Fibroblast of skin of right biceps (primary cell): ENCODE measurements around the gene BRD7.
A peak's percentile ranks its signal among the peaks of the same experiment; 100 is the strongest.

ENCODE experiments used
- DNase-seq: peaks from one replicate; pipeline ENCODE4 v3.0.0-alpha.2; 2013

Gene BRD7

DNA sequence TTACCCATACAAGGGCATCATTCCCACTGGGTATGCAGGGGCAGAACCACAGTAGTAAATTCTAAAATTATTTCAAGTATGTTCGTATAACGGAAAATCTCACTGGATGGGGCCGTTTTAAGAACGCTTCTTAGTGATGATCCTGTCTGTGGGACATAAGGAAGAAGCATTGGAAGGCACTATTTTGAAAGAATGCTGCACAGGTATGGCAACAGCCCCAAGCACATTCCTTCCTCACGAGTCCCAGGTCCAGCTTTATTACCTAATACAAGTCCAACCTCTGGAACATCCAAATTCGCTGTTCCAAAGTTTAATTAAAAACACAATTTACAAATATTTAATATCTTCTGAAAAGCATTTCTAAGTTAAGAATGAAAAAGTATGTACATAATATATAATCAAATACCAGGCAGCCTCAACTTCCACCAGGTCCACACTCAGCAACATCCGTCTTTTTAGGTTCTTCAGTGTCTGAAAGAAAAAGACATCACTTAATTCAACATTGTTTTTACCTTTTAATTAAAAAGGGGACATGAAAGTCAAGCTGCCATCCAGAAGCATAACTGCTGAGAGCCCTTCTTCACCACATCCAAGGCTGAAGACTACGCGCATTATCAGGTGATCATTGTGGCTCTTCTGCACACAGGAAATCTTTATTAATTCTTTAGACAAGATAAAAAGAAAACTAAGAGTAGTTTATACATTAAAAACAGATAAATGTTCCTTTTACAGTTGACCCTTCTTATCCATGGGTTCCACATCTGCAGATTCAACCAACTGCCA, 49.8 kb downstream of the BRD7 start:
- DNase-seq, result no peak

DNA sequence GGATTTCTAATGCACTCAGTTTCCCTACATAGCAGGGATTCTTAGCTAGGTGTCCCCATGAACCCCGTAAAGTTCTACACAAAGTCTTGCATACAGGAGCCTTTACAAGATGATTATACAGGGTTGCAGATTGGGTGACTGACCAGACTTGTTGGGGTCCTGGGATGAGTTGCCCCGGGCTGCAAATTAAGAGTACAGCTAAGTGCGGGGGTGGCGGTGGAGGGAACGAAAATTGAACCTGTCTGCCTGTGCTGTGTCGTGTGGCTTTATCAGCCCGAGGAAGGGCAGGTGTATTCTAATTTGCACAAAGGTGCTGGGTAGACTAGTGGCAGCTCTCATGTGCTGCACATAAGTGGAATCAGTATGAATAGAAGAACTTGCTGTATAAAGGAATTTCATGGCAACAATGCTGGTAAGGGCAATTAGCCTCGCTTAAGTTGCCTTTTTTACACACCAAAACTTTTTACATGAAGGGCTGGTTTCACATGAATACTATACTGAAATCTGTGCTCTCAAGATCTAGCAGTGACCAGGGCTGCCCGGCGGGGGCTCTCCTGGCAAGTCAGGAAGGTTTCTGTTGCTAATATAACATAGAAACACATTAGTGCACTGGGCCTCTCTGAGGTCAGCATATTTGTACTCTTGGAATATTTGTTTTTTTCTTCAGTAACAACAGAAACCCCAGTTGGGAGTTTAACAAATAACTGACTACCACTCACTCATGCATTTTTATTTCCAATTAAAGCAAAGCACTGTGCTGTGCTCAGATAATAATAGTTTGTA, 51.7 kb downstream of the BRD7 start:
- DNase-seq, result no peak

DNA sequence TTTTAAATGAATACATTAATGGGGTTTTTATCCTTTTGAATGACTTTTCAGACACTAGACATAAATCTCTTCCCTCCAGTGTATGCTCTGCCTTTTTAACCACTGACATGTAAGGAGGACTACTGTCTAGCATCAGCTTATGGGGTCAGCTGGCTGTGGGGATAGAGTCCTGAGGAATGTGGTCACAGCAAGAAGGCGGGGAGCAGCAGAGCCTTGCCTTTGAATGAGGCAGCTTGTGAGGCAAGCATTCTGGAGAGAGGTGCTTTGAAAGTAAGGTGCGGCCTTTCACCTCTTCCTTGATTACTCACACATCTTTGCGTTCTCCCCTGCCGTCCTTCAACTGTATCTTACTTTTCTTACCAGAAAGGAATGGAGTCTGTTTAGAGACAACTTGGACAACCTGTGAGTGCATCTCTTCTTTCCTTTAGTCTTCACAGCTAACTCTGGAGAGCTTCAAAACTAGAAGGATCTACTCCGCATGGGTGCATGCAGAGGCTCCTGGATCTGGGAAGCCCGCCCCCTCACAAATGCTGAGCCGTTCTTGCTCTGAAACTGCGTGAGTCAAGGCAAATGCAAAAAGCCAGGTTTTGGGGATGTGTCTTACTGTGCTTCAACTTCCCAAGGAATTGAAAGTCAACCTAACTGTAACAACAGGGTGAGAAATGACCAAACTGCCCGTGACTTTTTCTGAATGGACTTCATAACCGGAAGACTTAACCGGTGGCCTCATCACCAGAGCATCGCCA, 52.5 kb downstream of the BRD7 start:
- DNase-seq, result no peak

DNA sequence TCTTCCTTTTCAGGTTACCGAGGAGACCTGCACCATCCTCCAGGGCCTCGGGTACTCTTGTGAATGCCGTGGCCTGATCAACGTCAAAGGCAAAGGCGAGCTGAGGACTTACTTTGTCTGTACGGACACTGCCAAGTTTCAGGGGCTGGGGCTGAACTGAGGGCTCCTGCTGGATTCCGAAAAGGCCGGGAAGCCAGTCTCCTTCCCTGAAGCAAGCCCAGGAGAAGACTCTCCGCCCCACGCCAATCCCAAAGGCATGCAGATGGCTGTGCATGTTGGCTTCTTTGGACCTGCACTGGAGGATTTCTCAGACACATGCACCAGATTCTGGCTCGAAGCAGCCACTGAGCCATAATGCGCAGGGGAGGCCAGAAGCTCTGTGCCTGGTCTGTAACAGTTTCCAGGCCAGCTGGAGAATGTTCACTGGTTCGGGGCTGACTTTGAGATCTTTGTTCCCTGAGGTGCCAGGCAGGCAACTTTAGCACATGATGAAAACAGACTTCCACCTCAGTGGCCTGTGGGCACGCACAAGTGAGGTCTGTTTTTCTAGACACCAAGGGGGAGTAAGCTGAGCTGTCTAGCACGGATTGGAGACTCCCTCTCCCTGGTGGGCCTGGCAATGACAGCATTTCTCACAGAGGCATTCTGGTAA, 53.3 kb downstream of the BRD7 start:
- DNase-seq, result no peak

DNA sequence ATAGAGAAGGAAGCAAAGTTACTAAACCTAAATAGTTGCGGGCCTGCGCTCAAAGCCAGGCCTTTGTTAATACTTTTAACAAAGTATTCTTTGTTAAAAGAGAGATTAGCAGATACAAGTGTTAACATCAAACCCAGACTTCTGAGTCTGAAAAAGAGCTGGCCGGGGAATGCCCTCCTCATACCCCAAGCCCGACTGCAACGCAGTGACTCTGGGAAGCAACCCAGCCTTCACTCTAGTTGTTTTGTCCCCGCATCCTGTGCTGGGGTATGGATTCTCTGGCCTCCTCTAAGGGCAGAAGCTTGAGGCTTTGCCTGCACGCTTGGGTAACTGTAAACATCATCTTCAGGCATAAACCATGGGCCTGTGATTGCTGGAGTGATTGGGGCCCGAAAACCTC, 54.1 kb downstream of the BRD7 start:
- no peak for DNase-seq

DNA sequence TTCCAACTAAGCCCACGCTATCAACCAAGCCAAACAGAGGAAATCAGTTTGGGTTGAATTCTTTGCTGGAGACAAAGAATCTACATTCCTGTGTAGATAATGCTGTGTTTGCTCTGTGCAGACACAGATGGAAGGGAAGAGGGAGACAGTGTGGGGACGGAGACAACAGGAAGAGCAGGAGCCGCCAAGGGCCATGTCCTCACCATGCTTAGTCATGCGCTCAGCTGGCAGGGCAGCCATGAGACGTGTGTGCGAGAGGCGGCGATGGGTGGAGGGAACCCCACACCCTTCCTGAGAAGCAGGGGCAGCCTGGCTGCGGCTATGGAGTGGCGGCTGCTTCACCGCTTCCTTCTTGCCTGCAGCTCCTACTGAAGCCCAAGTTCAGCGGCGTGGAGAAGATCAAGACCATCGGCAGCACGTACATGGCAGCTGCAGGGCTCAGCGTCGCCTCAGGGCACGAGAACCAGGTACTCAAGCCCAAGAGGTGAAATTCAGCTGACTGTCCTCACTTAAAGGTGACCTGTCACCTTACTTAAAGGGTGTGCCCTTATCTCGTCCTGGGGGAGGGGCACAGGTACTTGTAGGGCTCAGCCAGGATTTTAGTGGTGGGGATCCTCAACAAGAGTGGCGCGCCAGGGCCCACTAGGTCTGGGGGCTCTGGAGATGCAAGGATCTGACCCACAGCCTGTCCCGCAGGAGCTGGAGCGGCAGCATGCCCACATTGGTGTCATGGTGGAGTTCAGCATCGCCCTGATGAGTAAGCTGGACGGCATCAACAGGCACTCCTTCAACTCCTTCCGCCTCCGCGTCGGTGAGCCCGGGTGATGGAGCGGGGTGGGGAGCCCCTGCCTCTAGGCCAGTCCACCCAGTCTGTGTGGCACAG, 55.0 kb downstream of the BRD7 start:
- DNase-seq, result peak; percentile 47

DNA sequence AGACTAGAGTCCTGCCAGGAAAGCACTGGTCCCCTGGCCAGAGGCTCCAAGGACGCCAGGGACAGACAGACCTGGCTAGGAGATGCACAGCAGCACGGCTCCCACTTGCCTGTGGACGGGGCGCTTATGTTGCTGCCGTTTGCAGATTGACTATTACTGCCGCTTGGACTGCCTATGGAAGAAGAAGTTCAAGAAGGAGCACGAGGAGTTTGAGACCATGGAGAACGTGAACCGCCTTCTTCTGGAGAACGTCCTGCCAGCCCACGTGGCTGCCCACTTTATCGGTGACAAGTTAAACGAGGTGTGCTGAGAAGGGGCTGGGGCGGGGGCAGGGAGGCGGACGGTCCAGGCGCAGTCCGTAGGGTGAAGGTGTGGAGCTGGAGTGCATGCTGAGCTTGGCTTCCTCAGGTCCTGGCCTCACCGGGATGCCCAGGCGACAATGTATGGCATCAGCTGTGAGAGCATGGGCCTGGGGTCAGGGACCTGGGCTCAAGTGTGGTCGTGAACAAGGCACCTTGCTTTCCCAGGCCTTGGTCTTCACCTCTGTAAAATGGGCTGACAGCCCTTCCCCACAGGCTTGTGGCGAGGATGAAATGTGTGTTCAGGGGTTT, 56.8 kb downstream of the BRD7 start:
- no peak for DNase-seq

DNA sequence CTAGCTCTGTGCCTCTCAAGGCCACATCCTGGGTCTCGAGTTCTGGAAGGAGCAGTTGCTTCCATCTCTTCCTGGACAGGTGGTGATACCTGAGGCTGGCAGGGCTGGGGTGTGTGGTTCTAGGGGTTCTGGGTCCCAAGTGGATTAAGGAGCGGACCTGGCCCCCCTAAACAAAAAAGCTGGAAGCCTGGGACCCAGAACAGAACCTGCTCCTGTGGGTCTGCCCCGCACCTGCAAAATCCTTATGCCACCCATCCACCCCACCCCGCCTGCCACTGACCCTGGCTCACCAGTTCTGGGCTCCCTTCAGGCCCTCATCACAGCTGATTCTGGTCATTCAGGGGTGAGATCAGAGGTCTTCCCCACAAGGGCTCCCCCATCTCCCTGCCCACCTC, 57.7 kb downstream of the BRD7 start:
- no peak for DNase-seq

DNA sequence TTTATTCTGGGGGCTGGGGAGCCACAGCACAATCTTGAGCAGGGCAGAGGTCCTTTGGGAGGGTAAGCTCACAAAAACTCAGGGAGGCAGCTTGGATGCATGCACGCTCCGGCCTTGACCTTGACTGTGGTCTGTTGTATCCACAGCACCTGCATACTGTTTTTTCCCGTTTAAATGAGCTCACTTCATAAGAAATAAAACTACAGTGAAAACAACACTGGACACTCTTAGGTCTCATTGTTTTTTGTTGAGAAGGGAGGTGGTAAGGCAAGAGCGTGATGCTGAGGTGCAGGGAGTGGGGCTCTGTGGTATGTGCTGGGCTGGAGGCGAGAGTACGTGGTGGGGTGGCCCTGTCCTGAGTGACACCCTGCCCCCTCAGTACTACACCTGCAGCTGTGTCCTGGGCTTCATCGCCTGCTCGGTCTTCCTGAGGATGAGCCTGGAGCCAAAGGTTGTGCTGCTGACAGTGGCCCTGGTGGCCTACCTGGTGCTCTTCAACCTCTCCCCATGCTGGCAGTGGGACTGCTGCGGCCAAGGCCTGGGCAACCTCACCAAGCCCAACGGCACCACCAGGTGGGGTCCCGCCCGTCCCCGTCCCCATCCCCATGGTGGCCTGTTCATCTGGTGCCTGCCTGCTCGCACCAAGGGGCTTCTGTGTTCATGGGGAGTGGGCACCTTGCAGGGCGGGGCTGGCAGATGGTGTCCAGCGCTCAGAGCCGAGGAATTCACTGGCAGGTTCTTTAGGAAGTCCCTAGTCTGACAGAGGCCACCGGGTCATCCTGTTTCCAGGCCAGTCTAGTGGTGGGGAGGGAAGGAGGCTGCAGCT, 58.3 kb downstream of the BRD7 start:
- no peak for DNase-seq

DNA sequence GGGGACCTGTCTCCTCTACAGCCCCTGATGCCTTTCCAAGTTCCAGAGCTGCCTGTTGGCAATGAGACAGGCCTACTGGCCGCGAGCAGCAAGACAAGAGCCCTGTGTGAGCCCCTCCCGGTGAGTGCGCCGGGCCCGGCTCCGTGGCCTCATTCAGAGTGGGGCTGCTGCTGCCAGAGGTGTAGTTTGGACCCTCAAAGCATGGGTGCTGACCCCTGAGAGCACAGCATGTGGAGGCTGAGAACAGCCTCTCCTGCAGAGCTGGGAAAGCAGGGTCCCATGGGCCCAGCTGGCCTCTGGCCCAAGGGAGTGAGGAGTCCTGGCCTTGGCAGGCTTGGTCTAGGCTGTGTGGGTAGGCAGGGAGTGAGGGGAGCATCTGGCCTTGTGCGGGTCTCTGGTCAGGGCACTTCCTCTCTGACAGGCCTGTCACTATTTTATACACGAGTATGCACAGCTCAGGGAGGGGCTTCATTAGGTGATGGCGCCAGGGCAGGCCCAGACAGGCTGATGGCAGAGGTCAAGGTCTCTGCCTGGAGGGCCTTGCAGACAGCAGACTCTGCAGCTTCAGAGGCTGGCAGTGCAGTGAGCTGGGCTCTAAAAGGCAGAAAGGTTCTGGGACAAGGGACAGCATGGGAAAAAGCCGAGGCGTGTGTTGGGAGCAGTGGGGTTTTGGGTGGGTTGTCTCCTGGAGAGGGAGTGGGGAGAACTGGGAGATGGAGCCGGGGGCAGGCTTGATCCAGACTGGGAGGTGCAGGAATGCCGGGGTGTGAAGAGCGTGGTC, 59.1 kb downstream of the BRD7 start:
- no peak for DNase-seq

DNA sequence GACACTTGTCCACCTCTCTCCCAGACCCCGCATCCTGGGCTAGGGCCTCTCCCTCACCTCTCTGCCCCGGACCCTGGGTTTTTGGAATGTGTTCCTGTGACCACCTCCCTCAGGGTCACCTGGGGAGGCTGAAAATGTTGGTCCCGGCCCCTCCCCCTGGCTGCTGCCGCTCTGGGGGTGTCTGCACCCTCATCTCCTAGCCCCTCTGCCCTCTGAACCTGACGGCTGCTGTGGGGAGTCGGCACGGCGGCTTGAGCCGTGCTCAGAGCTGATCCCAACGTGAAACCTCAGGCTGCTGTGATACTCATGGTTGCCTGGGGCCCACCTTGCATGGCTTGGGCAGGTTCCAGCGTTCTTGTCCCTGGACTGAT, 59.6 kb downstream of the BRD7 start:
- DNase-seq, result no peak

DNA sequence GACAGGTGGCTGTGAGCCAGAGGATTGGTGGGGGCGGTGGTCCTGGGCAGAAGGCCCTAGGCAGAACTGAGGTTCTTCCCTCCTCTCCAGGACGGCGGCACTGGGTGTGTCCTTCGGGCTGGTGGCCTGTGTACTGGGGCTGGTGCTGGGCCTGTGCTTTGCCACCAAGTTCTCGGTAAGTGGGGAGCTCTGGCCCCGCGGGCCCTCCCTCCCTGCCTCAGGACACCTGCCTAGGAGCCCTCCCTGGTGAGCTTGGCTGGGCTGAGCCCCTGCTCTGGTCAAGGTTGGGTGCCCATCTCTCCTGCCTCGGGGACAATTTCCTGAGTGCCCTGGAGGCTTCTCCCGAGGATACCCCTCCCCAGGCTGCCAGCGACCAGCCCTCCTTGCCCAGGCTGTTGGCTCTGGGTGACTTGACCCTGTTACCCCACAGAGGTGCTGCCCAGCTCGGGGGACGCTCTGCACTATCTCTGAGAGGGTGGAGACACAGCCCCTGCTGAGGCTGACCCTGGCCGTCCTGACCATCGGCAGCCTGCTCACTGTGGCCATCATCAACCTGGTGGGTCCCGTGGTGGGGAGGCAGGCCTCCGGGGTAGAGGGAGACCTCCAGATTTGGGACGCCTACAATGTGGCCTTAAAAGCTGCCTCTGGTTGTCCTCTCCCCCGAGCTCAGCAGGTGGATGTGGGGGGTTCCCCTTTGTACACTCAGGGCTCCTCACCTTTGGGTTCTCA, 60.4 kb downstream of the BRD7 start:
- no peak for DNase-seq

DNA sequence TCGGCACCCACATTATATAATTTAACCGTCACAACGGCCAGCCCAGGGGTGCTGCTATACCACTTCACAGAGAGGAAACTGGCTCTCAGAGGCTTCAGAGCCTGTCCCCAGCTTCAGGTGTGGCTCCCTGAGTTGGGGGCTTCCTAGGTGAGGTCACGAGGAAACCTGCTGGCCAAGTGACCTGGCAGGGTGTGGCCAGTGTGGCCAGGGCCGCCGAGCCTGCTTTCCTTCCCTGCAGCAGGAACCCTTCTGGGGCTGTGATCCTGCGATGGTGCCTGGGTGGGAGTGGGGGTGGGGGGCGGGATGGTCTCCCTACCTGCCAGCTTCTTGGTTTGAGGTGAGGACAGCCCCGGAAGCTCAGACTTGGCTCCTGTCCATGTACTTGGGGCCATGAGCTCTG, 62.5 kb downstream of the BRD7 start:
- DNase-seq, result no peak

DNA sequence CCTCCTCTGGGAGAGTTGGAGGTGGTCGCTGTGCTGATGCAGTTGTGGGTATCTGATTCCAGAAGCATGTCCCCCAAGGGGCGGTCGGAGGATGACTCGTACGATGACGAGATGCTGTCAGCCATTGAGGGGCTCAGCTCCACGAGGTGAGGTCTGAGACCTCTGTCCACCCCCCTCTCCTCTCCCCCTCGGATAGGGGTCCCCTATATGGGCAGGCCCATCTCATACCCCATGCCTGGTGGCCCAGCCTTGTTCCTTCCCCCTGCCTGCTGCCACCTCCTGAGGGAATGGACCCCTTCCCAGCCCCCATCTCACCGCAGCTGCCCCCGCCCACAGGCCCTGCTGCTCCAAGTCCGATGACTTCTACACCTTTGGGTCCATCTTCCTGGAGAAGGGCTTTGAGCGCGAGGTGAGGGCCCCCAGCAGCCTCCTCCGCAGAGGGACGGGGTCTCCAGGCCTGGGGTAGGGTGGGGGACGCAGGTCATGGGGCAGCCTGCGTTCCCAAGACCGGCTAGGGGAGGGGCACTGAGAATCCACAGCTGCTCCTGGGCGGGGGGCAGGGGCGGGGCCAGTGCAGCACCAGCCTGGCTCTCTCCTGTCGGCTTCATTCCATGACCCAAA, 63.2 kb downstream of the BRD7 start:
- no peak for DNase-seq

DNA sequence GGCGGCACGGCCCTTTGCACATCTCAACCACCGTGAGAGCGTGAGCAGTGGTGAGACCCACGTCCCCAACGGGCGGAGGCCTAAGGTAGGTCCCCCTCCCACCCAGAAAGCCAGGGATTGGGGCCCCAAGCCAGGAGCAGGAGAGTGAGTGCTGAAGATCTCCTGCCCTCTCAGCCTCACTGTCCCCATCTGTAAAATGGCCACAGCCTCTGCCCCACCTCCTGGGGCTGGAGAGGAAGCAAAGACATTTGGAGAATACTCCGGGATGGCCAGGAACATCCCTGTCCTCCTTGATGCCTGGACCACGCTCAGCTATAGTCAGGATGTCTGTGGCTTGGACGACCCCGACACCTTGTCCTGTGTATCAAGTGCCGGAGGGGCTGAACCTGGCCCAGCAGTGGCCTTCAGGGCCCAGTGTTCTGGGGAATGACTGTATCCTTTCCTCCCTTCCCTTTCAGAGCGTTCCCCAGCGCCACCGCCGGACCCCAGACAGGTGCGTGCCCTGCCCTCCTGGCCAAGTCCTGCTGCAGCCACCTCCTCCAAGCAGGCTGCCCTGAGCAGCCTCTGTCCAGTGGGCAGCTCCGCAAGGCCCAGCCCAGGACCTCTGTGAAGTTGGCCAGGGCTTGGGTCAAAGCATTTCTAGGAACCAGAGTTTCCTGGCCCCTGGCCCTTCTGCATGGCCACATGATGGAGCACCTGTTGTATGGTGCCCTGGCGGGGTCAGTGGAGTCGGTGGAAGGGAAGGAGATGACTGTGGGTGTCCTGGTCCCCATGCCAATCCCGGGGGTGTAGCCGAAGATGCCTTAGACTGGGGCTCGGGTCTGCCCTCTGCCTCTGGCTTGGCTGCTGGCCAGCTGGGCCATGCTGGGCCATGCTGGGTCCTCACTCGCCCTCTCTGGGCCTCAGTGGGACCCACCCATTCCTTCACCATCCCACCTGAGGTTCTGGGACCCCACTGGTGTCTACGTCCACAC, 64.0 kb downstream of the BRD7 start:
- no peak for DNase-seq

DNA sequence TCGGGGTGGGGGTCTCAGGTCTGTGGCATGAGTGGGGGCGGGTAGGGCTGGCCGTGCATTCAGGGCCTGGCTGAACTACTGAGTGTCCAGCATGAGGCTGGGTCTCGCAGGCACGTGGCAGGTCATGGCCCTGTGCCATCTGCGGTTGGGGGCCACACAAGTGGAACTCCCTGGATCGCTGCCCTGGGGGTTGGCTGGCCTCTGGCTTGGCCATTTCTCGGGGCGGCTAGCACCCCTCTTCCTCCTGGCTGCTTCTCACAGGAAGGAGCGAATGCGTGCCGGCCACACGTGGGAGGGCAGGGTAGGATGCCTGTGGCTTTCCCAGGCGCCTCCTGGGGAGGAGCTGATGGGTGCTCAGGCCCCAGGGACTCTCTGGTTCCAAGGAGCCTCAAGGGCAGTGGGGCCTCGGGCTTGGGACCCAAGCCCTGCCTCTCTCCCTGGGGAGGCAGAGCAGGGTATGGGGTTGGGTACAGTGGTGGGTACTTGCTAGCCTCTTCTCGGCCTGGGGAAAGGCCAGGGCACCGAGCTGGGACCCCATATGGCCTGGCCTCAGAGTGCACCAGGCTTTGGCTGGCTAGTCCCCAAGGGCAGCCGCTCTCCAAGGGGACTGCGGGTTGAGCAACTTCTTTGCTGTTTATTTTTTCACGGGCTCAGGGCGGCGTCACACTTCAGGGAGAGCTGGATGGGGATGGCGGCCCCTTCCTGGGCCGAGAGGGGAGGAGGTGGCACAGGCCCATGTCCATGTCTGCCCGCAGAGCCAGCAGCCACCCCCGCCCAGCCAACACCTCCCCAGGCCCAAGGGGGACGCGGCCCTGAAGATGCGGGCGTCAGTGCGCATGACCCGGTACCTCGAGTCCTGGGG, 65.0 kb downstream of the BRD7 start:
- no peak for DNase-seq
